NCI-H748 treated with DMSO at 0.1 percent for 48 hours (cell line): Measurements from ENCODE around the gene TAF5.
"Not testable (repeated sequence)": the region's sequence is repeated elsewhere in the genome, so short reads cannot be mapped to it uniquely, and the experiment has no call there.

ENCODE experiments used
- DNase-seq: peaks from one replicate; lab custom pipeline; 2025; lab: John Stamatoyannopoulos, UW

TAF5 gene

DNA sequence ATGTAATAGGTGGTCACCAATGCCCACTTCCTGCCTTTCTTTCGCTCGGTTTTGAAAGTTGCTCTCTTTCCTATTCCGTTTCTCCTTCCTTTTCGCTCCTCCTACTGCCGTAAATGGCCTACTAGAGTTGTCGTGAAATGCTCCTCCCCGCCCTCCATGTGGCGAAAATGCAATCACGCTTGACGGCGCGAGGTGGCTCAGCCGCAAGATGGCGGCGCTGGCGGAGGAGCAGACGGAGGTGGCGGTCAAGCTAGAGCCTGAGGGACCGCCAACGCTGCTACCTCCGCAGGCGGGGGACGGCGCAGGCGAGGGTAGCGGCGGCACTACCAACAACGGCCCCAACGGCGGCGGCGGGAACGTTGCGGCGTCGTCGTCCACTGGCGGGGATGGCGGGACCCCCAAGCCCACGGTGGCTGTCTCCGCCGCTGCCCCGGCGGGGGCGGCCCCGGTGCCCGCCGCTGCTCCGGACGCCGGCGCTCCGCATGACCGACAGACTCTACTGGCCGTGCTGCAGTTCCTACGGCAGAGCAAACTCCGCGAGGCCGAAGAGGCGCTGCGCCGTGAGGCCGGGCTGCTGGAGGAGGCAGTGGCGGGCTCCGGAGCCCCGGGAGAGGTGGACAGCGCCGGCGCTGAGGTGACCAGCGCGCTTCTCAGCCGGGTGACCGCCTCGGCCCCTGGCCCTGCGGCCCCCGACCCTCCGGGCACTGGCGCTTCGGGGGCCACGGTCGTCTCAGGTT lies at the start of gene TAF5:
TSS of gene TAF5 (plus strand) at position 195 of the 737 bp plus-strand sequence. CDS start at position 209, 14 bp downstream.
- DNase-seq = peak; percentile 80

DNA sequence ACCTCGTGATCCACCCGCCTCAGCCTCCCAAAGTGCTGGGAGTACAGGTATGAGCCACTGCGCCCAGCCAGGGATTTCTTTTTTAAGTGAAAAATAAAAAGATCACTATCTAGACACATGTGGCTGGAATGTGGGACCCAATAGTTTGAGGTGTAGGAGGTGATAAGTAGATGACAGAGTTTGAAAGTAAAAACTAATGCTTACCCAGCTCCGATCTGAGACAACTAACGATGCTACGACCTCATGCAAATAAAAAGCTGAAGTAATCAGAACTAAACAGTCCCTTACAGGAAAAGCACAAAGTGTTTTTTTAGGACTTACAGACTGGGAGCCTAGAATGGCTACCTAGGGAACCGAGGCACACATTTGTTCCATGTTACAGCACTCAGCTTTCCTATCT lies 39.9 kb upstream of the TAF5 start:
- no peak for DNase-seq

DNA sequence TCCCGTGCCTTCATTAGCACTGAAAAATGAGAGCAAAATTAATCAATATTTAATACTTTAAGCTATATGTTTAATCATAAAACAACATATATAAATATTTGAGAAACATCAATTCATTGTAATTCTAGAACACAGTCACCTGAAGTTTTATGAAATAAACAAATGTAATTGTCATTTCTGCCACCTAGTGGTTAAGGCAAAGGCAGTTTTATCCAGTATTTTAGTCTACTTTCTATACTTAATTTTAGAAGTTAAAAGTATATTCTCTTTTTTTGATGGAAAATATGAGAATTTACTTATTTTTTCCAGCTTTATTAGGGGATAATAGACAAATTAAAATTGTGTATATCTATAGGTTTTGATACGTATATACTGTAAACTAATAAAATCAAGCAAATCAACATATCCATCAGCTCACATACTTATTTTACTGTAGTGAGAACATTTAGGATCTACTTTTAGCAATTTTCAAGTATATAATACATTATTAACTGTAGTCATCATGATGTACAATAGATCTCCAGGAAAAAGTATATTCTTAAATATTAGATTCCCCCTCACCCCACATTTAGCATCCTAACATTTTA lies 33.7 kb upstream of the TAF5 start:
- peak; percentile 0 for DNase-seq

DNA sequence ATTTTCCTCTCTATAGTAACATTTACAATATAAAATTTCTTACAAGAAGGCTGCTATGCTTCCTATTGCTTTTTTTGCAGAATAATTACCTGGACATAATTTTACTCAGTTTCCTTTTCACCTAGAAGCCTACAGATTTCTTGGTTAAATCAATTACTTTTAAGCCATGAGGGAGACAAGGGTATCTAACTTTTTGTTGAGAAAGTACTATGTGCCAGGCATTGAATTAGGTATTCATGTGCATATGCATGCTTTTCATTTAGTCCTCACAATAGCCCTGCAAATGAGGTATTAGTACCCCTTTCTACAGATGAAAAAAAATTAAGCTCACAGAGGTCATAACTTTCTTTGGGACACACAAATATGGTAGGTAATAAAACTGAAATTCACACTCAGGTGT lies 33.2 kb upstream of the TAF5 start:
- DNase-seq = no peak

DNA sequence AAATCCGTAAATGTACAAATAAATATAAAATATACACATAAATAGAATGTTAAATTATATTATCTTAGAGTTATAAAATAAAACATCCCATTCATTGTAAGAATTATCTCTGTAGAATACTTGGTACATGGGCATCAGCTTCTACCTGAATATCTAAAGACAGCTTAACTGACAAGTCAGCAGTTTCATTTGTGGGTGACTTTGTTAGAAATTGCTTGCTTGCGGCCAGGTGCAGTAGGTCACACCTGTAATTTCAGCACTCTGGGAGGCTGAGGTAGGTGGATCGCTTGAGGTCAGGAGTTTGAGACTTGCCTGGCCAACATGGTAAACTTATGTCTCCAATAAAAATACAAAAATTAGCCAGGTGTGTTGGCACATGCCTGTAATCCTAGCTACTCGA lies 31.4 kb upstream of the TAF5 start:
- DNase-seq = no peak

DNA sequence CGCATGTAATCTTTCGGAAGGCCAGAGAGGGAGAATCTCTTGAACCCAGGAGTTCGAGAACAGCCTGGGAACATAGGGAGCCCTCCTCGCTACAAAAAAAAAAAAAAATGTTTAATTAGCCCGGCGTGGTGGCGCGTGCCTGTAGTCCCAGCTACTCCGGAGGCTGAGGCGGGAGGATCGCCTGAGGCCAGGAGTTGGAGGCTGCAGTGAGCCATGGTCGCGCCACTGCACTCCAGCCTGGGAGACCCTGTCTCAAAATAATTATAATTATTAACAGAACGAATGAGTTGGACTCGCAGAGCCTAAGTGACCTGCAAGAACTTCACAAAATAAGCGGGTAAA lies 17.6 kb upstream of the TAF5 start:
- no peak for DNase-seq

DNA sequence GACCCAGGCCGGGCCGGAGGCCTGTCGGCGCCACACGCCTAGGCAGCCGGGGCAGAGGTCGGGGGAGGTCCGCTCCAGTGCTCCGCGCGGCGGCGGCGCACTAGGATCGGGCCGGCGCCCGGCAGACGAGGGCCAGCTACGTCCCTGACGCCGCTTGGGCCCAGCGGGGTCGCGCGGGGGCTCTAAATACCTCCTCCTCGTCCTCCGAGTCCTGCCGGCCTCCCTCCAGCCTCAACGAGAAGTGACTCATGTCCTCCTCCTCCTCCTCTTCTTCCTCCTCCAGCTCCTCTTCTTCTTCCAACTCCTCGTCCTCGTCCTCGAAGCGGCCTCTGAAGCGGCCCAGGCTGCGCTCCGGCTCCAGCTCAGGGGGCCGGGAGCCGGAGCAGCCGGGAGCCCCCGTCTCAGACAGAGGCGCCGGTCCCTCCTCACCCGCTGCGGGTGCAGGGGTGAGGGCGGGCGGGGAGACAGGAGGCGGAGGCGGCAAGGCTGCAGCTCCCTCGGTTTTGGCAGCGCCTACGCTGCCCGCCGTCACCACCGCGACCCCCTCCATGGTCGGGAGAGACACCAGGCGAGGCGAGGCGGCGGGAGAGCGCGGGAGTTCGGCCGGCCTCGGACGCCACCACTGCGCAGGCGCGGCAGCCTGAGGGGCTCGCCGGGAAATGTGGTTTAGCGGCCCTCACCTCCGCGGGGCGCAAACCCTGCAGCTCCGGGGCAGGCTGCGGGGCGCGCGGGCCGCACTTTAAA lies 17.1 kb upstream of the TAF5 start, which contains the start of gene PCGF6:
TSS of gene PCGF6 (minus strand) at position 624 of the 744 bp plus-strand sequence. CDS start at position 550, 74 bp downstream.
- peak; percentile 59 for DNase-seq

DNA sequence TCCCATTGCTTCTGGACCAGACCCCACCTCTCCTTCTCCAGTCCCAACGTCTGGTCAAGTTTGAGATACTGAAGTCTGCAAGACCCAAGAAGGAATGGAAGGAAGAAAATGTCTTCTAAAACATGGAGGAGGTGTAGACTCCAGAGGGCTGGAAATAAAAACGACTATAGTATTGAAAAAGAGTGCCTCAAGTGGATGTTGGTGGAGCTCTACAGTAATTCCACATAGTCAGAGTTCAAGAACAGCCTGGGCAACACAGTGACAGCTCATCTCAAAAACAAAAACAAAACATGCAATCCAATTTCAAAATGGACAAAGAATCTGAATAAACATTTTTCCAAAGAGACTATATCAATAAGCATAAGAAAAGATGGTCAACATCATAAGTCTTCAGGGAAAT lies 14.5 kb upstream of the TAF5 start:
- DNase-seq = no peak

DNA sequence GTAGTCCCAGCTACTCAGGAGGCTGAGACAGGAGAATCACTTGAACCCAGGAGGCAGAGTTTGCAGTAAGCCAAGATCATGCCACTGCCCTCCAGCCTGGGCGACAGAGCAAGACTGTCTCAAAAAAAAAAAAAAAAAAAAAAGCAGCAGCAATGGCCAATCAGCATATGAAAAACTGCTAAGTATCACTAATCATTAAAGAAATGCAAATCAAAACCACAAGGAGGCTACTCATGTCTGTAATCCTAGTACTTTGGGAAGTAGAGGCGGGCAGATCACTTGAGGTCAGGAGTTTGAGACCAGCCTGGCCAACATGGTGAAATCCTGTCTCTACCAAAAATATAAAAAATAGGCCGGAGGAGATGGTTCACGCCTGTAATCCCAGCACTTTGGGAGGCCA lies 13.2 kb upstream of the TAF5 start:
- DNase-seq = not testable (repeated sequence)

DNA sequence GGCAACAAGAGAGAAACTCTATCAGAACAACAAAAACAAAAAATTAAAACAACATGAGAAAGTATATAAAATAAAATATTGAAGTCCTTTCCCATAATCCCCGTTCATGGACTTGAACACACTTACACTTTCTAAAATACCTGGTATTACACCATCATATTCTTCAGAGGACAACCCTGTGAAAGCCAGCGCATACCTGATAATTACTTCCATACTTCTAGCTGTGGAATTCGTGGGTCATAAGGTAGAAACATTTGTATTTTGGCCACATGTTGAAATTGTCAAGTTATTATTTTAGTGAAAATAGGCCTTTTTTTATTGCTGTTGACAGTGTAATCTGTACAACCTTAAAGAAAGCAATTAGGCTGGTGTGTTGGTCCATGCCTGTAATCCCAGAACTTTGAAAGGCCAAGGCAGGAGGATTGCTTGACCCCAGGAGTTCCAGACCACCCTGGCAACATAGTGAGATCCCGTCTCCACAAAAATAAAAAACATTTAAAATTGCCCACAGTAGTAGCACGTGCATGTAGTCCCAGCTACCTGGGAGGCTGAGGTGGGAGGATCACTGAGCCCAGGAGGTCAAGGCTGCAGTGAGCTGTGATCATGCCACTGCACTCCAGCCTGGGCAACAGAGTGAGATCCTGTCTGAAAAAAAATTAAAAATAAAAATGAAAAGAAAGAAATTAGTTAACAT lies 11.7 kb upstream of the TAF5 start:
- DNase-seq = no peak

DNA sequence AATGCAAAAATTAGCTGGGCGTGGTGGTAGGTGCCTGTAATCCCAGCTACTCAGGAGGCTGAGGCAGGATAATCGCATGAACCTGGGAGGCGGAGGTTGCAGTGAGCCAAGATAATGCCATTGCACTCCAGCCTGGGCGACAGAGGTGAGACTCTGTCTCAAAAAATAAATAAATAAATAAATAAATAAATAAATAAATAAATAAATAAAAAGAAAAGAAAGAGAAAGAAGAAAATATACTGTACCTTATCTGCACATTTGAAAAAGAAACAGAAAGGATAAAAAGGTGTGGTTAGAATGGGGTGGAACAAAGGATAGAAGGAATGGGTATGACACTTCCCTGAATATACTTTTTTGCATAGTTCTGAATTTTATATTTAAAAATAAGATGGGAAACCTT lies 8.3 kb upstream of the TAF5 start:
- not testable (repeated sequence) for DNase-seq

DNA sequence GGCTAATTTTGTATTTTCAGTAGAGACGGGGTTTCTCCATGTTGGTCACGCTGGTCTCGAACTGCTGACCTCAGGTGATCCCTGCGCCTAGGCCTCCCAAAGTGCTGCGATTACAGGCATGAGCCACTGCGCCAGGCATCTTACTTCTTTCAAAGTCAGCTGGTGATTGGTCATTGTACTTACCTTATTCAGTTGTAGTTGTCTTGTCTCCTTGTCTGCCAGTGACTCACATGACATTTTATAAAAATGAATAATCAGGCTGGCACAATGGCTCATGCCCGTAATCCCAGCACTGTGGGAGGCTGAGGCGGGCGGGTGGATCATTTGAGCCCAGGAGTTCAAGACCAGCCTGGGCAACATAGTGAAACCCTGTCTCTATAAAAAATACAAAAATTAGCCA lies 7.0 kb upstream of the TAF5 start:
- DNase-seq = not testable (repeated sequence)

DNA sequence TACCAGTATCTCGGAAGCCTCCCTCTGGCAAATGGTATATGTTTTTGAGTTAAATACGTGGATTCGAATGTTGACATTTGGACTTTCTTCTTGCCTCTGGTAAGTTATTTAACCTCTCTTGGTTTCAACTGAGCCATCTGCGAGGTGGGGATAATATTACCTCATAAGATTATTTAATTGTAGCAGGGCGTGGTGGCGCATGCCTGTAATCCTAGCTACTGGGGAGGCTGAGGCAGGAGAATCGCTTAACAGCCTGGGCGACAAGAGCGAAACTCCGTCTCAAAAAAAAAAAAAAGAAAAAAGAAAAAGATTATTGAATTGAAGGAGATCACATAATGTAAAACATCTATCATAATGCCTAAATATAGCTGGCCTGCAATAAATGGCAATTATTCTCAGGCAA lies 396 bp upstream of the TAF5 start:
- DNase-seq = no peak

DNA sequence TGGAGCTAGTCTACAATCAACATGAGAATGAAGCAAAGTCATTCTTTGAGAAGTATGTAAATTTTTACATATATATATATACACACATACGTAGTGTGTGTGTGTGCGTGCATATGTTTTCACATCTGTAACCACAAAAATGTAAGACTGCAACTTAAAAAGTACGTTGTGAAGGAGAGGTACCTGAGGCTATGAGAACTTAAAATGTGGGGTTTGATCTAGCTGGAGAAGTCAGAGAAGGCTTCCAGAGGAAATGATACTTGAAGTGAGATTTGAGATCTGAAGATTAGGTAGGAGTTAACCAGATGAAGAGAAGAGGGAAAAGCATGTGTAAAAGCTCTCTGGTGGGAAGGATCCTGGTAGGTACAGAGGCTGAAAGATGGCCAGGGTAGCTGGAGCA lies 5.8 kb downstream of the TAF5 start:
- DNase-seq = no peak

DNA sequence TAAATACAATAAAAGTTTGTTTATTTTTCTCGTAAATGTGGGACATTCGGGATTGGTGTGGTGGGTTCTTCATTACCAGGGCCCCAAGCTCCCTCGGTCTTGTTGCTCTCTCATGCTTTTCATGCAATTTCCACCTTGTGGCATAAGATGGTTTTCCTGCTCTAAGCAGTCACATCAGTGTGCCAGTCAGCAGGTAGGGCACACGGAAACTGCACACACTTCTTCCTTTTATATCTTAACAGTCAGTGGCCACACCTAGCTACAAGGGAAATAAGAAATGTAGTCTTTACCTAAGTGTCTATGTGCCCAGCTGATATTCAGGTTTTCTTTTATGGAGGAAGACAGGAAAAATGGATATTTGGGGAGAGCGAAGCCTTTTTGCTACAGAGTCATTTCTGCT lies 6.5 kb downstream of the TAF5 start:
- DNase-seq = no peak

DNA sequence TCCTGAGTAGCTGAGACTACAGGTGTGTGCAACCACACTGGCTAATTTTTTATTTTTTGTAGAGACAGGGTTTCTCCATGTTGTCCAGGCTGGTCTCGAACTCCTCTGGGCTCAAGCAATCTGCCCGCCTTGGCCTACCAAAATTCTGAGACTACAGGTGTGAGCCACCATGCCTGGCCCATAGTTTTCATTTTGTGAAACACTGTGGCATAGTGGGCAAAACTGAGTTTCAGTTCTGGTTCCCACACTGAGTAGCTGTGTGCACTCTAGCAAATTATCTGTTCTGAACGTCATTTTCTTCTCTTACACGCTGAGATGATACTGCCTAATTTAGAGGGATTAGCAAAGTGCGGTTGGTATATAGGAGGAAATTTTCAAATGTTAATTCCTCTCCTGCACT lies 15.0 kb downstream of the TAF5 start:
- no peak for DNase-seq

DNA sequence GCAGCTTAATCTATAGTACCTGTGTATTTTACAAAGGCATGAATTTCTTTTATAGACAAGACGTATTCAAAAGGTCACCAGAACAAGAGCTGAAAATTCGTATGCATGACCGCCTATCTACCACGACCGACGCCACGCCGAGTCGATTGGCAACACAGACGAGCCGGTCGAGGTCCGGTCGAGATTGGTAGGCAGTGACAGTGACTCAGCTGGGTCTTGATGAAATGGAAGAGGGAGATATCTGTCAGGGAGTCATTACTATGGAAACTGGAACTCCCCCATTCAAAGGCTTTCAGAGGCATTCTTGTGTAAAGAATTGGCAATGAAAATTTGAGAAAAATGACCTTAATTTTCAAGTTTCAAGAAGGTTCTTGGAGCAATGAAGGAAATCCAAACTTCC lies 26.4 kb downstream of the TAF5 start:
- DNase-seq = no peak

DNA sequence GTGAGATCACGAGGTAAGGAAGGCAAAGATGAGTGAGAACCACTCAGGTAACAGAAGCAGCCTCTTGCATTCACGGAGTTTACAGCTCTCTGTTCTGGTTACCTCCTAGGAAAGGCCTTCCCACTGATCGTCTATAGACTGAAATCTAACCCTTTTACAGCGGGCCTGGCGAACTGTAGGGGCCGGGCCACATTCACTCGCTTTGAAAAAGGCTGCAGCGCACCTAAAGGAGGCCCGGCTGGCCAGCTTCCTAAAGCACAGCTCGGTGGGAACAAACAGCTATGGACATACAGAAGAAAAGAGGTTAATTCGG lies 27.9 kb downstream of the TAF5 start:
- no peak for DNase-seq

DNA sequence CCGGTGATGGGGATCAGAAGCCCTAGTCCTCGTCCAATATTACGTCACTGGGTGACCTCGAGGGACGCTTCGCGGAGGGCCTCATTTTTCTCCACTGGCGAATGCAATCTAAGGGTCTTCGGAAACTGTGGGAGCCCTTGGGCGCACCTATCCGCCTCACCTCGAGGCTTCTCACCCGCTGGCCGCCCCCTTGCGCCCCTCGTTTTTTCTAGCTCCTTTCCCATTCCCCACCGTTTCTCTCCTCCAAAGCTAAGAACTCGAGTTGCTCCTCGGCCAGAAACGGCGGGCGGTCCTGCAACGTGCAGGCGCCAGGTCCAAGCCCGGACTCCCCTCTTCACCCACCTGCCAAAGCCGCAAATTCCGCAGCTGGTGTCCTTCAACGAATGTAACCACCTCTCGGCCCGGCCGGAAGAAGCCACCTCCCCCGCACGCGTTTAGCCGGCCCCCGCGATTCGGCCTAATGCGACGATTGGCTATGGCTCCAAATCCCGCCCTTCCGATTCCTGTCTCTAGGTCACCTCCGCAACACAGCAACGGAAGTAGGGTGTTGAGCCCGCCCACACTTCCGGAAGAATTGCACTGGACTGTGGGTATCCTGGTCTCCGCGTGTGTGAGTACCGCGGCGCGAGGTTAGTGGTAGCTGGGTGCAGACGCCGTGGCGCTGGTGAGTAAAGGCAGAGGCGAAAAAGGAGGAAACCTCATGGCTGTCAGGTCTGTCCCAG lies 28.5 kb downstream of the TAF5 start, which contains the start of the genes ATP5MK and PDCD11:
TSS of gene ATP5MK (minus strand) at position 409 of the 722 bp plus-strand sequence. CDS start 4,018 bp downstream, outside the sequence.
TSS of gene PDCD11 (plus strand) at position 560 of the 722 bp plus-strand sequence. CDS start 1,801 bp downstream, outside the sequence.
- peak; percentile 90 for DNase-seq

DNA sequence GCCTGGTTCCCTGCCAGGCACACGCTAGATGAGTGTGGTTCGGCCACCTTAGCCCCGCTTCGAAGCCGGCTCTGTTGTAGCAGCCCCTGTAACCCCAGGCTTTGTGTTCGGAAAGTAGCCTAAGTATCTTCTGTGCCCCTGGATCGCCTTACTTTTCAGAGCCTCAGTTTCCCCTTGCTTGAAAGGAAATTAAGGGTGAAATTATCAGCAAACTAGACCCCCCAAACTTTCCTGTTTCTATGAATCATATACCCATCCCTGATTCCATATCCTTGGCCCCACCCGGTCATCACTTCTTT lies 29.0 kb downstream of the TAF5 start:
- DNase-seq = no peak

DNA sequence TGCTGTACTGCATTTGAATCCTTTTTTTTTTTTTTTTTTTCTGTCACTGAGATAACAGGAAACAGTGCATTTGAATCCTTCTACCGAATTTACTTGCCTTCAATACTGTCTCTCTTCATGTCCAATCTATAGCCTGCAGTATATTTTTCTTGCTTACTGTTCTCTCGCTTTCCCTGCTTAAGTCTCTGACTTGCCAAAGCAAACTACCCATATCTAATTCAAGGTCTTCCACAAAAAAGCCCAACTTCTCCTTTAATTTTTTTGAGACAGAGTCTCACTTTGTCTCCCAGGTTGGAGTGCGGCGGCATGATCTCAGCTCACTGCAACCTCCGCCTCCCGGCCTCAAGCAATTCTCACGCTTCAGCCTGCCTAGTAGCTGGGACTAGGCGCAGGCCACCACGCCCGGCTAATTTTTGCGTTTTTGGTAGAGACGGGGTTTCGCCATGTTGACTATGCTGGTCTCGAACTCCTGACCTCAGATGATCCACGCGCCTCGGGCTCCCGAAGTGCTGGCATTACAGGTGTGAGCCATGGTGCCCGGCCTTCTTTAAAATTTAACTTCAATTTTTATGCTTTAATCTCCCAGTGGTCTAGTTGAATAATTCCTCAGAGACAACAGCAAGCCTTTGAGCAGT lies 29.5 kb downstream of the TAF5 start:
- DNase-seq = no peak

DNA sequence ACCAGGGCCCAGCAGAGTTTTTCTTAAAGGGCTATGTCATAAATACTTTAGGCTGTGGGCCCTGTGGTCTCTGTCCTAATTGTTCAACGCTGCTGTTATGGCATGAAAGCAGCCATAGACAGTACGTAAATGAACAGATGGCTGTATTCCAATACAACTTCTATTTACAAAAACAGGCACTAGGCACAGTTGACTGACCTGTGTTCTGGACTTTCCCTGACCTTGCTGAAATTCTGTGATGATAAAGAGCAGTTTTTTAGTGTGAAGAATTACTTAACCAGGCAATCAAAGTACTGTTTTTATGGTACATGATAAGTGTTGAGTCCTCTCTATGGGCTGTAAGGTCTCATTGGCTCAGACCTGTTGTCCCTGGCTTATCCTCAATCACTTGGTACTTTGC lies 45.8 kb downstream of the TAF5 start:
- DNase-seq = no peak
